Measurements from ENCODE around the gene FAM135A. TPM values are rescaled to one million over a fixed set of nuclear protein-coding genes. Genes with fewer than 3 reads are reported as not detected.

The FAM135A gene
- 15.7 and 22.5 TPM in 2 replicates for total RNA-seq

- DNase-seq = peak; percentile 99
These were observed at the start of gene FAM135A for GRCh38 chr6:70413114-70413991. Gene FAM135A (plus strand): TSS chr6:70413508. CDS start chr6:70428343, 14,835 bp downstream.

GRCh38 chr6:70363741-70364493, 49.4 kb upstream of the FAM135A start:
- no peak for DNase-seq

GRCh38 chr6:70369332-70369950, 43.9 kb upstream of the FAM135A start:
- DNase-seq = peak; percentile 79

GRCh38 chr6:70370496-70370895, 42.8 kb upstream of the FAM135A start:
- DNase-seq = no peak

GRCh38 chr6:70371454-70372105, 41.7 kb upstream of the FAM135A start:
- peak; percentile 79 for DNase-seq

- DNase-seq = no peak
These were observed 38.1 kb upstream of the FAM135A start for GRCh38 chr6:70375166-70375565.

GRCh38 chr6:70375882-70376281, 37.4 kb upstream of the FAM135A start:
- DNase-seq = no peak

- DNase-seq = no peak
These were observed 36.7 kb upstream of the FAM135A start for GRCh38 chr6:70376628-70377027.

- no peak for DNase-seq
These were observed 35.9 kb upstream of the FAM135A start for GRCh38 chr6:70377372-70377771.

- DNase-seq = no peak
These were observed 33.8 kb upstream of the FAM135A start for GRCh38 chr6:70379473-70380013.

GRCh38 chr6:70380252-70380651, 33.1 kb upstream of the FAM135A start:
- no peak for DNase-seq

GRCh38 chr6:70380771-70381416, 32.4 kb upstream of the FAM135A start:
- no peak for DNase-seq

GRCh38 chr6:70381417-70381782, 31.9 kb upstream of the FAM135A start:
- no peak for DNase-seq

GRCh38 chr6:70385901-70386300, 27.4 kb upstream of the FAM135A start:
- no peak for DNase-seq

GRCh38 chr6:70388814-70389213, 24.5 kb upstream of the FAM135A start:
- no peak for DNase-seq

- DNase-seq = no peak
These were observed 24.0 kb upstream of the FAM135A start for GRCh38 chr6:70389261-70389660.

GRCh38 chr6:70390067-70390466, 23.2 kb upstream of the FAM135A start:
- DNase-seq = no peak

GRCh38 chr6:70391492-70391891, 21.8 kb upstream of the FAM135A start:
- DNase-seq = no peak

GRCh38 chr6:70394518-70395300, 18.6 kb upstream of the FAM135A start:
- no peak for DNase-seq

- no peak for DNase-seq
These were observed 18.0 kb upstream of the FAM135A start for GRCh38 chr6:70395301-70395672.

GRCh38 chr6:70396163-70396562, 17.1 kb upstream of the FAM135A start:
- DNase-seq = no peak
